Smooth muscle cell (in vitro differentiated cells): Measurements from ENCODE around the gene DCAKD. TPM values are rescaled to one million over a fixed set of nuclear protein-coding genes. Genes with fewer than 3 reads are reported as not detected.

Experiments used
- DNase-seq: peaks from one replicate; lab custom pipeline; 2025; ENCODE audit not compliant: unreplicated experiment; lab: John Stamatoyannopoulos, UW
- H2AFZ ChIP-seq: fragments of 200-600 bp; sonication (generic); 2 replicates; pipeline ENCODE4 v1.6.0; 2016; ENCODE audit warnings: antibody characterized with exemption, low read depth, mild to moderate bottlenecking
- H3F3A ChIP-seq: fragments of 200-600 bp; sonication (generic); 2 replicates; pipeline ENCODE4 v1.6.0; 2017; ENCODE audit warnings: antibody characterized with exemption, low read depth
- H3K27ac ChIP-seq: fragments of 200-600 bp; sonication (generic); 2 replicates; pipeline ENCODE4 v1.5.1; 2016; ENCODE audit warnings: low read depth, mild to moderate bottlenecking
- H3K27me3 ChIP-seq: fragments of 200-600 bp; sonication (generic); 2 replicates; pipeline ENCODE4 v1.6.1; 2016; ENCODE audit warnings: low read depth, mild to moderate bottlenecking
- H3K36me3 ChIP-seq: fragments of 200-600 bp; sonication (generic); 2 replicates; pipeline ENCODE4 v1.5.1; 2016; ENCODE audit warnings: low read depth
- H3K4me1 ChIP-seq: fragments of 200-600 bp; sonication (generic); 2 replicates; pipeline ENCODE4 v1.5.1; 2016; ENCODE audit warnings: low read depth
- H3K4me2 ChIP-seq: fragments of 200-600 bp; sonication (generic); 2 replicates; pipeline ENCODE4 v1.6.0; 2016; ENCODE audit warnings: mild to moderate bottlenecking
- H3K4me3 ChIP-seq: fragments of 200-600 bp; sonication (generic); 2 replicates; pipeline ENCODE4 v1.5.1; 2016; ENCODE audit warnings: mild to moderate bottlenecking
- H3K79me2 ChIP-seq: fragments of 200-600 bp; sonication (generic); 2 replicates; pipeline ENCODE4 v1.6.0; 2016; ENCODE audit warnings: low read depth, mild to moderate bottlenecking
- H3K9ac ChIP-seq: fragments of 200-600 bp; sonication (generic); 2 replicates; pipeline ENCODE4 v1.6.0; 2016; ENCODE audit warnings: low read depth
- H3K9me3 ChIP-seq: fragments of 200-600 bp; sonication (generic); replicated peaks from 2 replicates; pipeline ENCODE4 v1.5.1; 2016; ENCODE audit warnings: low read depth
- H4K20me1 ChIP-seq: fragments of 200-600 bp; sonication (generic); 2 replicates; pipeline ENCODE4 v1.6.0; 2016; ENCODE audit warnings: low read depth
- WGBS: methylation state at CpG from one replicate; pipeline ENCODE4 v1.1.7; 2016; ENCODE audit warnings: low lambda C conversion rate; 5-methylcytosine and 5-hydroxymethylcytosine counted together
- polyA plus RNA-seq: library from polyadenylated mRNA; unstranded; fragments of >200 nt; fragmentation: Nextera tagmentation; extraction: Ambion mirVana; gene quantifications from 2 replicates; pipeline ENCODE4 v1.2.1, GENCODE V29; 2016
- total RNA-seq: library from RNA; depleted of rRNA; stranded (reverse); fragments of >200 nt; gene quantifications from 2 replicates; pipeline ENCODE4 v1.2.3, GENCODE V29; 2014
- TF ChIP-seq, protein P1 (sequence below): fragments of 200-600 bp; sonication (generic); IDR thresholded peaks from 2 replicates; pipeline ENCODE4 v1.5.1; 2017; ENCODE audit warnings: borderline replicate concordance, mild to moderate bottlenecking, antibody characterized with exemption; ENCODE audit not compliant: insufficient read depth, poor library complexity, severe bottlenecking

Gene DCAKD
- total and polyA plus RNA-seq, 2 experiments from 2014 or later, result 25.7 to 42.3 TPM

DNA sequence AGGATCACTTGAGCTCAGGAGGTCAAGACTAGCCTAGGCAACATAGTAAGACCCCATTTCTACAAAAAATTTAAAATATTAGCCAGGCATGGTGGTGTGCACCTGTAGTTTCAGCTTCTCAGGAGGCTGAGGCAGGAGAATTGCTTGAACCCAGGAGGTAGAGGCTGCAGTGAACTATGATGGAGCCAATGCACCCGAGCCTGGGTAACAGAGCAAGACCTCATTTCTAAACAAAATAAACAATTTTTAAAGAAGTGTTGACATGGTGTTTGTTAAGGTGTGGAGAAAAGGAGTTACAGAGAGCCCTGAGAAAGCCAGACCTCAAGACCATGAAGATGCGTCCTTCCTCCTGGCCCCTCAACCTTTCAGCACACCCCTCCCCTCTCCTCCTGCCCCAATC, 45.7 kb downstream of the DCAKD start:
- H3K27me3 ChIP-seq, result peaks cover 15% of the 10 kb centered on the region
- TF ChIP-seq, protein P1, sequence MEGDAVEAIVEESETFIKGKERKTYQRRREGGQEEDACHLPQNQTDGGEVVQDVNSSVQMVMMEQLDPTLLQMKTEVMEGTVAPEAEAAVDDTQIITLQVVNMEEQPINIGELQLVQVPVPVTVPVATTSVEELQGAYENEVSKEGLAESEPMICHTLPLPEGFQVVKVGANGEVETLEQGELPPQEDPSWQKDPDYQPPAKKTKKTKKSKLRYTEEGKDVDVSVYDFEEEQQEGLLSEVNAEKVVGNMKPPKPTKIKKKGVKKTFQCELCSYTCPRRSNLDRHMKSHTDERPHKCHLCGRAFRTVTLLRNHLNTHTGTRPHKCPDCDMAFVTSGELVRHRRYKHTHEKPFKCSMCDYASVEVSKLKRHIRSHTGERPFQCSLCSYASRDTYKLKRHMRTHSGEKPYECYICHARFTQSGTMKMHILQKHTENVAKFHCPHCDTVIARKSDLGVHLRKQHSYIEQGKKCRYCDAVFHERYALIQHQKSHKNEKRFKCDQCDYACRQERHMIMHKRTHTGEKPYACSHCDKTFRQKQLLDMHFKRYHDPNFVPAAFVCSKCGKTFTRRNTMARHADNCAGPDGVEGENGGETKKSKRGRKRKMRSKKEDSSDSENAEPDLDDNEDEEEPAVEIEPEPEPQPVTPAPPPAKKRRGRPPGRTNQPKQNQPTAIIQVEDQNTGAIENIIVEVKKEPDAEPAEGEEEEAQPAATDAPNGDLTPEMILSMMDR, result no peak

DNA sequence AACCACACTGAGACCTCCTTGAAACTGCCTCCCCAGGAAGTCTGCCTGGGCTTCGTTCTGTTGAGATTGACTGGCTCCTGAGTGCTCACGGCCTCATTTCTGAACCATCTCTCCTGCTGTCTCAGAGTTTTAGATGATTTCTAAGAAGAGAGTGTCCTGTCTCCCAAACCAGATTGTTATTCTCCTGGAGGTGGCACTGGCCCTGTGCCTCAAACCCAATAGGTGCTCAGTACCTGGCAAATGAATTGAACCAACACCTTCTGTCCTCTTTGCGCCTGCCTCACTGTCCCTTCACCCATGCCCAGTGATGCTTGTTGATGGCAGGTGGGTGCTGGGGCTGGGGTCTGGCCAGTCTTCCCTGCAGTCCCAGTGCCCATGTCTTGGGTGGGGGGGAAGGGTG, 47.0 kb downstream of the DCAKD start:
- Histone ChIP-seq H3K9ac (no peak overlapping the region), H3K4me1 (no peaks in the 10 kb centered on the region), H3K36me3 (no peaks in the 10 kb centered on the region), H3K27me3 (peaks cover 15% of the 10 kb centered on the region), H4K20me1 (no peaks in the 10 kb centered on the region), H2AFZ (no peak overlapping the region), H3K79me2 (no peaks in the 10 kb centered on the region), H3K4me2 (no peak overlapping the region), H3F3A (no peaks in the 10 kb centered on the region), H3K27ac (no peak overlapping the region), H3K4me3 (no peak overlapping the region), H3K9me3 (peaks cover under 1% of the 10 kb centered on the region)
- DNase-seq, result no peak
- 85% methylated on average over 3 of the region's 3 CpGs for WGBS
- TF ChIP-seq, protein P1, result no peak

More for the DNA sequence above, 45.7 kb downstream of the DCAKD start:
- Histone ChIP-seq H3K36me3 (no peaks in the 10 kb centered on the region), H3K27ac (no peak overlapping the region), H2AFZ (no peak overlapping the region), H3F3A (no peaks in the 10 kb centered on the region), H3K9me3 (no peaks in the 10 kb centered on the region), H3K4me1 (no peaks in the 10 kb centered on the region), H3K4me2 (no peak overlapping the region), H4K20me1 (no peaks in the 10 kb centered on the region), H3K9ac (no peak overlapping the region), H3K79me2 (no peaks in the 10 kb centered on the region), H3K4me3 (no peak overlapping the region)
- DNase-seq, result no peak
- WGBS, result 97% methylated on average over 2 of the region's 2 CpGs

DNA sequence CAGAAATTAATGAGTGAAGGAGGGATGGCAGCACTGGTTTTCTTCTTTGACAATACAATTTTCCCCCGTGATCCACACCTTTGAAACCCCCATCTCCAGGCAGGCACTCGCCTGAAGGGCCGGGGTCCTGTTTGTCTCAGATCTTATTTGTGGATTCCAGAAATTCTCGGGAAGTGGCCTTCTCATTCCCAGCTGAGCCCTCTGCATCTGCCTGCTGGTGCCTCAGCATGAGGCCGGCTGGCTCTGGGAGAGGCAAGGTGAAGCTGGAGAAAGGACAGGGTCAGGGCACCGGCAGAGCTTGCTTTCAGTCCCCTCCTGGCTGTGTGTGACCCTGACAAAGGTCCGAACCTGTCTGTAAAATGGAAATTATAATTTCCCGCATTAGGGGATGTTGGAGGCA, 47.6 kb downstream of the DCAKD start:
- Histone ChIP-seq H3K36me3 (no peaks in the 10 kb centered on the region), H3K4me3 (no peak overlapping the region), H4K20me1 (no peaks in the 10 kb centered on the region), H3K79me2 (no peaks in the 10 kb centered on the region), H2AFZ (no peak overlapping the region), H3K4me1 (no peaks in the 10 kb centered on the region), H3K4me2 (no peak overlapping the region), H3K27me3 (peaks cover 15% of the 10 kb centered on the region), H3K9me3 (peaks cover 4% of the 10 kb centered on the region), H3K9ac (no peak overlapping the region), H3F3A (no peaks in the 10 kb centered on the region), H3K27ac (no peak overlapping the region)
- DNase-seq, result no peak
- TF ChIP-seq, protein P1, result no peak
- 52% methylated on average over 8 of the region's 8 CpGs for WGBS

DNA sequence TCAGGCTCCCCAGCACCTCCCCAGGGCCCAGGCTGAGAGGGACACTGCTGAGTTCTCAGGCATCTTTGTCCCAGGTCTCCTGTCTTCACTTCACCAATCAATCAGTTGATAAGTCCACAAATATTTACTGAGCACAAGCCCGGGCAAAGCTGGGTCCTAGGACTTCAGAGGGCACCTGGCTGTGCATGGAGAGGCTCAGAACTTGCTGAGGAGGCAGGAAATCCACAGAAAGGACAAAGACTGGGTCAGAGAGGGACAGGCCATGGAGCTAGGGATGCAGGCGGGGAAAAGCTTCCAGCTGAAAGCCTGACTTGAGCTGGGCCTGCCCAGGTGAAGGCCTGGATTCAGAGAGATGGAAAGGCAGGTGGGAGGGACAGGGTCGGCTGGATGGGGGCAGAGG, 50.1 kb downstream of the DCAKD start:
- Histone ChIP-seq H3F3A (no peaks in the 10 kb centered on the region), H3K9ac (no peak overlapping the region), H3K27me3 (peaks cover 9% of the 10 kb centered on the region), H3K36me3 (no peaks in the 10 kb centered on the region), H3K9me3 (peaks cover 4% of the 10 kb centered on the region), H4K20me1 (no peaks in the 10 kb centered on the region), H2AFZ (no peak overlapping the region), H3K4me3 (no peak overlapping the region), H3K4me1 (no peaks in the 10 kb centered on the region), H3K79me2 (no peaks in the 10 kb centered on the region), H3K4me2 (no peak overlapping the region), H3K27ac (no peak overlapping the region)
- DNase-seq, result no peak
- TF ChIP-seq, protein P1, result no peak
- 78% methylated on average over 3 of the region's 3 CpGs for WGBS
